Stomach smooth muscle (tissue), 2 donors: ENCODE measurements around the gene ANO3.

Experiments used
- H3K27ac ChIP-seq: one replicate; pipeline ENCODE4 v1.7.0; 2013; ENCODE audit warnings: mild to moderate bottlenecking, low read length, inconsistent platforms
- H3K27me3 ChIP-seq, 2 donors: one replicate each; pipeline ENCODE4 v1.7.0; 2013; ENCODE audit warnings: low read length in 2 of 2; ENCODE audit not compliant: insufficient read depth in 2 of 2, control insufficient read depth in 1 of 2
- H3K36me3 ChIP-seq, 2 donors: one replicate each; pipeline ENCODE4 v1.7.0; 2013; ENCODE audit warnings: low read length in 2 of 2; ENCODE audit not compliant: control insufficient read depth in 2 of 2, insufficient read depth in 2 of 2
- H3K4me1 ChIP-seq: one replicate; pipeline ENCODE4 v1.7.0; 2013; ENCODE audit warnings: low read length; ENCODE audit not compliant: control insufficient read depth, insufficient read depth
- H3K4me3 ChIP-seq, 2 donors: one replicate each; pipeline ENCODE4 v1.7.0; 2013; ENCODE audit warnings: low read length in 2 of 2
- H3K9ac ChIP-seq, 2 donors: one replicate each; pipeline ENCODE4 v1.7.0; 2013; ENCODE audit warnings: low read length in 2 of 2, mild to moderate bottlenecking in 1 of 2
- H3K9me3 ChIP-seq, 2 donors: one replicate each; pipeline ENCODE4 v1.7.0; 2013; ENCODE audit warnings: low read length in 2 of 2; ENCODE audit not compliant: control insufficient read depth in 2 of 2
- donor health status: healthy.
- donor health status: Pancreatic carcinoma.

Gene ANO3

GRCh38 chr11:26539517-26539916 is 207.6 kb downstream of the ANO3 start:
- no peaks in the 10 kb centered on the region for H3K9me3 ChIP-seq
- H3K4me1 ChIP-seq: no peaks in the 10 kb centered on the region
- H3K36me3 ChIP-seq: no peaks in the 10 kb centered on the region
- no peak overlapping the region for H3K27ac ChIP-seq
- no peak overlapping the region for H3K9ac ChIP-seq
- H3K27me3 ChIP-seq: no peaks in the 10 kb centered on the region
- H3K4me3 ChIP-seq: no peak overlapping the region

- Histone ChIP-seq H3K36me3 (no peaks in the 10 kb centered on the region), H3K27ac (no peak overlapping the region), H3K4me1 (no peaks in the 10 kb centered on the region), H3K9ac (no peak overlapping the region), H3K27me3 (no peaks in the 10 kb centered on the region), H3K9me3 (no peaks in the 10 kb centered on the region), H3K4me3 (no peak overlapping the region)
Observed at GRCh38 chr11:26541870-26542269, 209.9 kb downstream of the ANO3 start.

DNA sequence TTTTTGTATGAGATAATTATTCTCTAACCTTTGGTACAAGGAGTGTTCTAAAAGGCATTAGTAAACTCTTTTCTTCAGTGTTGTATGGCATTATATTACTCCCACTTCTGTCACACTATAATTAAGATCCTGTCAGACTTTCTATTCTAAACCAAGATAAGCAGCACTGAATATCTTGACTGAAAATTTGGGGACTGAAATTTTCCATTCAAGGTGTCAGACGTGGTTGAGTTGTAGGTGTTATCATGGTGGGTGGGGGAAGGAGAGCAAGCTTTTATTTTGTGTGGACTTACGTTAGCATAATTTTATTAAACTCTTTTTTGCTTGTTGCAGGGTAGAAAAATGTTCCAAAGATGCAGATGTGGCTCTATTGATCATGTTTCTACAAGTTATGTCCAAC is 217.2 kb downstream of the ANO3 start:
- Histone ChIP-seq H3K9ac (no peak overlapping the region), H3K4me3 (no peak overlapping the region), H3K36me3 (no peaks in the 10 kb centered on the region)

DNA sequence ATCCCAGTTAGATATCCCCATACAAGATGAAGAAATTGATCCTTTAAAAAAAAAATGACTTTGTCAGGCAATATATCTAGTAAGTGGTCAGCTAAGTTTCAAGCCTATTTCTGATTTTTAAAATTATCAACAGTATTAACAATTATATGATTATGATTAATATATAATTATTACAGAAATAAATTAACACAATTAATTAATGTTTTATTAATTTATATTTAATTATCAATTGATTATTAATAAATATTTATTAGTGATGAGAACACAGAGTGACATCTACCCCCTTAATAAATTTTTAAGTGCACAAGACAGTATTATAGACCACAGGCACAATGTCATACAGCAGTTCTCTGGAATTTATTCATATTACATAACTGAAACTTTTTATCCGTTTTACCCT is 218.1 kb downstream of the ANO3 start:
- H3K27ac ChIP-seq: no peak overlapping the region
- H3K9ac ChIP-seq: no peak overlapping the region
- no peak overlapping the region for H3K4me3 ChIP-seq
- no peaks in the 10 kb centered on the region for H3K27me3 ChIP-seq
- no peaks in the 10 kb centered on the region for H3K36me3 ChIP-seq
- no peaks in the 10 kb centered on the region for H3K9me3 ChIP-seq
- H3K4me1 ChIP-seq: no peaks in the 10 kb centered on the region

More for the DNA sequence above, 217.2 kb downstream of the ANO3 start:
- no peak overlapping the region for H3K27ac ChIP-seq
- no peaks in the 10 kb centered on the region for H3K4me1 ChIP-seq
- H3K9me3 ChIP-seq: no peaks in the 10 kb centered on the region
- H3K27me3 ChIP-seq: no peaks in the 10 kb centered on the region

DNA sequence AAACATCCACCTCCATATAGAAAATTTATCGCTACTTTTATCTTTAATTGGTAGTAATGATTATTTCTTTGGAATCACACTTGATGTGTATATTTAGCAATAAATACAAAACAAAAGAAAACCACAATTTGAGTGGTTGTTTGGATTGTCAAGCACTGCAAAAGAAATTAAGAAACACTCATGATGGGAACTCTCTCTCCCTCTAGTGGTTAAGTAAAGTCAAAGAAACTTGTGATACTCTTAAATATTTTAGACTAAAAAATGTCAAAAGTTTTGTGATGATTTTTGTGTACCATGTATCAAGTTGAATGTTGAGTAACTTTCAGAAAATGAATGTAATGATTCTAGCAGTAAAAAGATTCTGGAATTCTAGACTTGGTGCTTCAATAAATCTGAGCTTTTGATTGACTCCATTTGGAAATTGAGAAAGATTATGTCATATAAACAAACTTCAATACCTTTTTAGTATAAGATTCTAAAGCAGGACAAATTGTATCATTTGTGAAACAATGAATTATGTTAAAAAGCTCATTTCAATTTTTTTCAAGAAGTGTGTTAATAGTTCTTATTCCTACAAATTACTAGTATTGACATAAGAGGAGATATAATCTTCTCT is 219.4 kb downstream of the ANO3 start:
- Histone ChIP-seq H3K4me1 (no peaks in the 10 kb centered on the region), H3K9me3 (no peaks in the 10 kb centered on the region), H3K9ac (no peak overlapping the region), H3K4me3 (no peak overlapping the region), H3K36me3 (no peaks in the 10 kb centered on the region), H3K27ac (no peak overlapping the region), H3K27me3 (no peaks in the 10 kb centered on the region)

DNA sequence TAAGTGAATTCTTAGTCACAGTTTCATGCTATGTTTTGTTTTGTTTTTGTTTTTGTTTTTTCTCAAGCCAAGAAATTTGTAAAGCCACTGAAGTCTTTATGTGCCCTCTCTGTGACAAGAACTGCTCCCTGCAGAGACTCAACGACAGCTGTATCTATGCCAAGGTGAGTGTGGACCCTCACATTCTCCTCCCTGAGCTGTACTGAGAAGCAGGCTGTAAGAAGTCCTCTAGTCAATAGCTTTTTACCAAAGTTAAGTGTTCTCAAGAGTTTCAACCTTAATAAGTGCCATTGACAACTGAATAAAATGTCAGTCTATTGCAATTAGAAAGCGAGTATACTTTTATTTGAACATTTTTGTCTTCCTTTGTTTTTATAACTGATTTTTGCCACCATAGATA is 221.3 kb downstream of the ANO3 start:
- Histone ChIP-seq H3K4me3 (no peak overlapping the region), H3K36me3 (no peaks in the 10 kb centered on the region), H3K27ac (no peak overlapping the region), H3K9me3 (no peaks in the 10 kb centered on the region), H3K27me3 (no peaks in the 10 kb centered on the region), H3K9ac (no peak overlapping the region), H3K4me1 (no peaks in the 10 kb centered on the region)

GRCh38 chr11:26554455-26554854 is 222.5 kb downstream of the ANO3 start:
- Histone ChIP-seq H3K4me1 (no peaks in the 10 kb centered on the region), H3K4me3 (no peak overlapping the region)

GRCh38 chr11:26556582-26556981 is 224.7 kb downstream of the ANO3 start:
- Histone ChIP-seq H3K36me3 (no peaks in the 10 kb centered on the region), H3K27ac (no peak overlapping the region), H3K4me1 (no peaks in the 10 kb centered on the region), H3K27me3 (no peaks in the 10 kb centered on the region), H3K9ac (no peak overlapping the region), H3K9me3 (no peaks in the 10 kb centered on the region), H3K4me3 (no peak overlapping the region)

More at GRCh38 chr11:26554455-26554854, 222.5 kb downstream of the ANO3 start:
- Histone ChIP-seq H3K9me3 (no peaks in the 10 kb centered on the region), H3K9ac (no peak overlapping the region), H3K27me3 (no peaks in the 10 kb centered on the region), H3K36me3 (no peaks in the 10 kb centered on the region), H3K27ac (no peak overlapping the region)

- H3K4me3 ChIP-seq: no peak overlapping the region
- H3K36me3 ChIP-seq: no peaks in the 10 kb centered on the region
- no peaks in the 10 kb centered on the region for H3K27me3 ChIP-seq
- H3K9me3 ChIP-seq: no peaks in the 10 kb centered on the region
- H3K4me1 ChIP-seq: no peaks in the 10 kb centered on the region
- H3K27ac ChIP-seq: no peak overlapping the region
- H3K9ac ChIP-seq: no peak overlapping the region
Observed at GRCh38 chr11:26557666-26558065, 225.7 kb downstream of the ANO3 start.

- Histone ChIP-seq H3K9ac (no peak overlapping the region), H3K4me1 (no peaks in the 10 kb centered on the region), H3K27ac (no peak overlapping the region), H3K36me3 (no peaks in the 10 kb centered on the region), H3K4me3 (no peak overlapping the region), H3K27me3 (no peaks in the 10 kb centered on the region), H3K9me3 (no peaks in the 10 kb centered on the region)
Observed at GRCh38 chr11:26558190-26558589, 226.3 kb downstream of the ANO3 start.

DNA sequence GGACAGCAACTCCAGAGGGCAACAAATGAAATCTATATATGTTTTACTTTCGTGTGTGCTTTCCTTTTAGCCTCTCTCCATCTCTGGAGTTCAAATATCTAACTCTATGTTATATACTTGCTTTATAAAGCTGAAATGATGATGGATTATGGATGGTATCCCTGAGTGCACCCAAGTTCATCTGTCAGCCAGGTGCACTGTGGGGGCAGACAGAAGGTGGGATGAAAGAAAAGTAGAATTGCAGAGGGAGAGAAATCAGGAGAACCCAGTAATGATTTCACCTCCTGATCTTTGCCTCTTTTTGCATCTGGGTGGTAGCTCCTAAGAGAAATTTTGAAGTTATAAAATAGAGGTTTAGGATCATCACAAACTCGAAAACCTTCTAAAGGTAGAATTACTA is 237.7 kb downstream of the ANO3 start:
- no peak overlapping the region for H3K27ac ChIP-seq

More for the DNA sequence above, 237.7 kb downstream of the ANO3 start:
- H3K4me1 ChIP-seq: no peaks in the 10 kb centered on the region
- no peak overlapping the region for H3K4me3 ChIP-seq
- no peak overlapping the region for H3K9ac ChIP-seq
- no peaks in the 10 kb centered on the region for H3K36me3 ChIP-seq
- no peaks in the 10 kb centered on the region for H3K9me3 ChIP-seq
- no peaks in the 10 kb centered on the region for H3K27me3 ChIP-seq
